Endothelial cell of umbilical vein (primary cell): ENCODE results near the gene KRTAP10-5. TPM values are rescaled to one million over a fixed set of nuclear protein-coding genes. Genes with fewer than 3 reads are reported as not detected.

Experiments used
- BruUV-seq: library from RNA; stranded (reverse); fragments of 400-500 nt; replicated peaks from 2 replicates; lab custom pipeline; 2021; lab: Mats Ljungman, UMichigan
- CTCF ChIA-PET: fragments of 300-600, 350-600 bp; sonication (Branson Sonifier 250); formaldehyde crosslinking; loops from one replicate; lab custom pipeline; 2021; ENCODE audit warnings: antibody characterized with exemption, inconsistent platforms; lab: Charles Lee
- POLR2A ChIA-PET: fragments of 300-600, 350-600 bp; sonication (Branson Sonifier 250); formaldehyde crosslinking; loops from one replicate; lab custom pipeline; 2021; ENCODE audit warnings: antibody characterized with exemption, inconsistent platforms; lab: Charles Lee
- DNase-seq: peaks from one replicate; pipeline ENCODE4 v3.0.0-alpha.2; 2011; ENCODE audit warnings: low read depth, low spot score
- FAIRE-seq: peaks from 2 replicates; lab custom pipeline; 2011; peaks lifted over from hg19 to GRCh38; lab: Jason Lieb, UNC
- H2AFZ ChIP-seq: 2 replicates; pipeline ENCODE4 v1.6.0; 2012; ENCODE audit warnings: low read depth, low read length, control low read depth, inconsistent platforms
- H3K27ac ChIP-seq: 2 replicates; pipeline ENCODE4 v1.5.1; 2011; ENCODE audit warnings: low read depth, mild to moderate bottlenecking, control low read depth, low read length, moderate library complexity; ENCODE audit not compliant: insufficient read depth
- H3K27me3 ChIP-seq, 2 experiments: 2 replicates each; pipeline versions ENCODE4 v1.6.0 to v1.6.1; 2011; ENCODE audit warnings: low read length in 2 of 2, mixed read lengths in 1 of 2; ENCODE audit not compliant: control insufficient read depth in 2 of 2, insufficient read depth in 2 of 2
- H3K36me3 ChIP-seq, 2 experiments: 2 replicates in 1 of 2; 3 replicates in 1 of 2; pipeline ENCODE4 v1.5.1; 2011; ENCODE audit warnings: low read length in 2 of 2, mild to moderate bottlenecking in 1 of 2, moderate library complexity in 1 of 2; ENCODE audit not compliant: control insufficient read depth in 2 of 2, insufficient read depth in 2 of 2; ENCODE audit errors: extremely low read depth in 1 of 2
- H3K4me1 ChIP-seq: 3 replicates; pipeline ENCODE4 v1.5.1; 2011; ENCODE audit warnings: mild to moderate bottlenecking, low read length; ENCODE audit not compliant: control insufficient read depth, insufficient read depth; ENCODE audit errors: extremely low read depth
- H3K4me2 ChIP-seq: 2 replicates; pipeline ENCODE4 v1.6.1; 2011; ENCODE audit warnings: low read length, control low read depth, mixed read lengths; ENCODE audit not compliant: insufficient read depth
- H3K4me3 ChIP-seq, 3 experiments: fragments of 200-600 bp in 1 of 3; sonication (generic), shearing (Covaris generic) in 1 of 3; replicated peaks in 1 of 3; 2 replicates each; pipeline ENCODE4 v1.5.1; 2011 to 2016; ENCODE audit warnings: control low read depth in 3 of 3, low read length in 3 of 3, mild to moderate bottlenecking in 2 of 3, inconsistent platforms in 1 of 3, low read depth in 1 of 3, moderate library complexity in 1 of 3; ENCODE audit not compliant: insufficient read depth in 1 of 3
- H3K79me2 ChIP-seq: 2 replicates; pipeline ENCODE4 v1.6.0; 2012; ENCODE audit warnings: low read length, inconsistent platforms; ENCODE audit not compliant: control insufficient read depth, insufficient read depth
- H3K9ac ChIP-seq: replicated peaks from 2 replicates; pipeline ENCODE3; 2011; ENCODE audit warnings: low read length, control low read depth; ENCODE audit not compliant: insufficient read depth; ENCODE audit errors: extremely low read depth
- H3K9me1 ChIP-seq: replicated peaks from 3 replicates; pipeline ENCODE4 v1.6.0; 2011; ENCODE audit warnings: mild to moderate bottlenecking, low read length; ENCODE audit not compliant: control insufficient read depth, insufficient read depth; ENCODE audit errors: extremely low read depth
- H3K9me3 ChIP-seq: replicated peaks from 2 replicates; pipeline ENCODE4 v1.5.1; 2012; ENCODE audit warnings: low read length, inconsistent platforms; ENCODE audit not compliant: control insufficient read depth, insufficient read depth
- H4K20me1 ChIP-seq: replicated peaks from 2 replicates; pipeline ENCODE3; 2011; ENCODE audit warnings: mild to moderate bottlenecking, low read length; ENCODE audit not compliant: control insufficient read depth, insufficient read depth; ENCODE audit errors: extremely low read depth
- EZH2 ChIP-seq: IDR thresholded peaks from 2 replicates; pipeline ENCODE4 v1.6.1; 2012; ENCODE audit warnings: borderline replicate concordance, low read depth, mild to moderate bottlenecking, moderate library complexity, low read length, inconsistent platforms; ENCODE audit not compliant: severe bottlenecking
- FOS ChIP-seq: IDR thresholded peaks from 2 replicates; pipeline ENCODE4 v1.6.1; 2011; ENCODE audit warnings: mild to moderate bottlenecking, low read length, moderate library complexity, borderline replicate concordance; ENCODE audit not compliant: insufficient read depth
- GATA2 ChIP-seq: IDR thresholded peaks from 2 replicates; pipeline ENCODE4 v1.7.0; 2011; ENCODE audit warnings: low read depth, mild to moderate bottlenecking, moderate library complexity, mixed read lengths, low read length; ENCODE audit not compliant: insufficient read length, insufficient read depth
- JUN ChIP-seq: IDR thresholded peaks from 2 replicates; pipeline ENCODE4 v1.6.1; 2011; ENCODE audit warnings: borderline replicate concordance, low read depth; ENCODE audit not compliant: insufficient read length, insufficient read depth
- MYC ChIP-seq: IDR thresholded peaks from one replicate; pipeline ENCODE4 v1.6.1; 2011; ENCODE audit warnings: mild to moderate bottlenecking, low read depth, low read length
- POLR2A ChIP-seq: IDR thresholded peaks from 2 replicates; pipeline ENCODE4 v1.6.1; 2012; ENCODE audit warnings: low read depth, mild to moderate bottlenecking, control low read depth, low read length
- POLR2AphosphoS5 ChIP-seq: IDR thresholded peaks from 2 replicates; pipeline ENCODE4 v1.6.1; 2012; ENCODE audit warnings: low read depth, mild to moderate bottlenecking, control low read depth, low read length, moderate library complexity; ENCODE audit not compliant: insufficient read depth
- dilution Hi-C: fragments of 300-500 bp; cut with MboI; formaldehyde crosslinking; loops from one replicate; pipeline ENCODE4 v1.15.0; 2019; ENCODE audit warnings: low sequenced_read_pairs; ENCODE audit not compliant: extremely low pct_ligation_motif_present
- intact Hi-C: fragments of 100-400 bp; cut with micrococcal nuclease; formaldehyde crosslinking; loops from one replicate; pipeline ENCODE4 v1.10.0; 2022
- polyA plus RNA-seq, 4 experiments: library from polyadenylated mRNA; depleted of rRNA in 3 of 4; stranded (reverse) in 3 of 4; unstranded in 1 of 4; fragments of >200 nt; gene quantifications; 2 replicates each; pipeline versions ENCODE4 v1.2.1 to v1.2.3, GENCODE V29; 2011 to 2012; ENCODE audit warnings: missing spikeins in 1 of 4
- total RNA-seq: library from RNA; stranded (reverse); gene quantifications from 2 replicates; pipeline ENCODE4 v1.2.3, GENCODE V29; 2021
- TF ChIP-seq, protein P1 (sequence below): IDR thresholded peaks from 2 replicates; pipeline ENCODE4 v1.6.1; 2011; ENCODE audit not compliant: insufficient read depth, insufficient read length

The KRTAP10-5 gene
- total and polyA plus RNA-seq, 2 donors (not counting 3 experiments of a cell fraction or from before 2014, with no cell fraction given), result not detected

DNA sequence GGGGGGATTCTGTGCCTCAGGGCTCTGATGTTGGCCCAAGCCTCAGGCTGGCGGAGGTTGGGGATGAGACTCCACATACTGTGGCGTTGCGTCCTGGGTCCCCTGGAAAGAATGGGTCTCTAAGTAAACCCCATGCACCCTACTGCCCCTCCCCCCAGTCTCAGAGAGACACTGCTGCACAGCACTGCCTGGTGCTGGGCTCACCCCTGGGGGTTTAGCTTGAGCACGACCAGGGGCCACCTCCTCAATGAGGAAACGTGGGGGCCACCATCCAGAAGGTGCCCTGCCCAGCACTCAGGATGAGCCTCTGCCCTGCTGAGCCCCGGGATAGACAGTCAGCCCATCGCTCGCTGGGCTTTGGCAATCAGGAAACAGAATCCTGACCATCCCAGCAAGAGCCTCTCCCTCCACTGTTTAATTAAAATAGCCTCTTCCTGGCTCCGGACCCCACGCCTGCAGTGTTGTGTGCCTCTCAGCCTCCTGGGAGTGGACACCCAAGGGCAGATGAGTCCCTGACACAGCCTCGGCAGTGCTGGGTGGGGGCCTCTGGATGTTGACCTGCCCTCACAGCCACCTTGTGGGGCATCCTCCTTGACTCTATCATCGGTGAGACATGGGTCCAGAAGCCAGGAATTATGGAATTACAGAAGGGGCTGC is 10.4 kb downstream of the KRTAP10-5 start:
- DNase-seq (no peak), FAIRE-seq (no peak)
- H3K9me3 ChIP-seq, result no peaks in the 10 kb centered on the region
- H3K9me1 ChIP-seq, result no peaks in the 10 kb centered on the region
- no peaks in the 10 kb centered on the region for H3K36me3 ChIP-seq
- ChIA-PET CTCF (no interaction called here), POLR2A (no interaction called here)
- peaks cover 0 to 3% of the 10 kb centered on the region in 2 experiments for H3K27me3 ChIP-seq
- BruUV-seq, result no TSS peak
- H3K4me3 ChIP-seq, result no peak overlapping the region
- no peak overlapping the region for H3K4me2 ChIP-seq
- dilution Hi-C loops (no loop called here), intact Hi-C loops (no loop called here)
- H3K79me2 ChIP-seq, result no peaks in the 10 kb centered on the region
- H3K9ac ChIP-seq, result no peak overlapping the region
- H4K20me1 ChIP-seq, result no peaks in the 10 kb centered on the region
- TF ChIP-seq POLR2A (no peak), POLR2AphosphoS5 (no peak), FOS (no peak), EZH2 (no peak), JUN (no peak)
- H3K27ac ChIP-seq, result no peak overlapping the region
- H3K4me1 ChIP-seq, result no peaks in the 10 kb centered on the region
- H2AFZ ChIP-seq, result no peak overlapping the region

GRCh38 chr21:44568667-44569556 is 11.5 kb downstream of the KRTAP10-5 start:
- H3K9me3 ChIP-seq, result no peaks in the 10 kb centered on the region
- intact Hi-C loops, result no loop called here
- peaks cover 0 to 3% of the 10 kb centered on the region in 2 experiments for H3K27me3 ChIP-seq
- H3K4me3 ChIP-seq, result no peak overlapping the region
- dilution Hi-C loops, result no loop called here
- H3K4me2 ChIP-seq, result no peak overlapping the region
- BruUV-seq, result no TSS peak
- no peaks in the 10 kb centered on the region for H3K4me1 ChIP-seq
- DNase-seq, result no peak
- no peak for FAIRE-seq
- H2AFZ ChIP-seq, result no peak overlapping the region
- POLR2A ChIA-PET, result no interaction called here
- no peaks in the 10 kb centered on the region for H3K36me3 ChIP-seq
- H3K9ac ChIP-seq, result no peak overlapping the region
- H4K20me1 ChIP-seq, result no peaks in the 10 kb centered on the region
- CTCF ChIA-PET, result interaction anchor here (0.9 kb wide), 1 partner anchor 224 kb away, joined by 3 read pairs; no protein-coding TSS in a partner anchor
- no peak overlapping the region for H3K27ac ChIP-seq
- no peaks in the 10 kb centered on the region for H3K9me1 ChIP-seq
- TF ChIP-seq, protein P1, sequence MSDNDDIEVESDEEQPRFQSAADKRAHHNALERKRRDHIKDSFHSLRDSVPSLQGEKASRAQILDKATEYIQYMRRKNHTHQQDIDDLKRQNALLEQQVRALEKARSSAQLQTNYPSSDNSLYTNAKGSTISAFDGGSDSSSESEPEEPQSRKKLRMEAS, result no peak
- no peak for TF ChIP-seq EZH2
- TF ChIP-seq JUN, result no peak
- TF ChIP-seq GATA2, result no peak
- no peak for TF ChIP-seq POLR2A
- no peak for TF ChIP-seq MYC
- H3K79me2 ChIP-seq, result no peaks in the 10 kb centered on the region
